ENCODE measurements around the gene DTNBP1.

The DTNBP1 gene

GRCh38 chr6:15515226-15515625 is 147.6 kb downstream of the DTNBP1 start:
- no peak for DNase-seq (ENCODE audit: low spot score)

GRCh38 chr6:15513801-15514711 is 148.8 kb downstream of the DTNBP1 start:
- DNase-seq (ENCODE audit: low spot score), result no peak

GRCh38 chr6:15513131-15513771 is 149.6 kb downstream of the DTNBP1 start:
- DNase-seq (ENCODE audit: low spot score), result no peak

GRCh38 chr6:15512721-15513120 is 150.1 kb downstream of the DTNBP1 start:
- no peak for DNase-seq (ENCODE audit: low spot score)

GRCh38 chr6:15512126-15512525 is 150.7 kb downstream of the DTNBP1 start:
- DNase-seq (ENCODE audit: low spot score), result no peak

- no peak for DNase-seq (ENCODE audit: low spot score)
Measured at GRCh38 chr6:15511248-15512125, 151.3 kb downstream of the DTNBP1 start.

GRCh38 chr6:15510536-15511247 is 152.1 kb downstream of the DTNBP1 start:
- DNase-seq (ENCODE audit: low spot score), result no peak

GRCh38 chr6:15510121-15510520 is 152.7 kb downstream of the DTNBP1 start:
- DNase-seq (ENCODE audit: low spot score), result no peak

GRCh38 chr6:15509335-15509933 is 153.4 kb downstream of the DTNBP1 start:
- no peak for DNase-seq (ENCODE audit: low spot score)

GRCh38 chr6:15508931-15509330 is 153.9 kb downstream of the DTNBP1 start:
- DNase-seq (ENCODE audit: low spot score), result no peak

- no peak for DNase-seq (ENCODE audit: low spot score)
Measured at GRCh38 chr6:15508441-15508871, 154.4 kb downstream of the DTNBP1 start.

GRCh38 chr6:15507746-15508145 is 155.1 kb downstream of the DTNBP1 start:
- no peak for DNase-seq (ENCODE audit: low spot score)

- DNase-seq (ENCODE audit: low spot score), result no peak
Measured at GRCh38 chr6:15507221-15507620, 155.6 kb downstream of the DTNBP1 start.

GRCh38 chr6:15506066-15506465 is 156.8 kb downstream of the DTNBP1 start:
- no peak for DNase-seq (ENCODE audit: low spot score)

- DNase-seq (ENCODE audit: low spot score), result no peak
Measured at GRCh38 chr6:15505463-15505918, 157.3 kb downstream of the DTNBP1 start.

GRCh38 chr6:15504581-15505350 is 158.1 kb downstream of the DTNBP1 start:
- no peak for DNase-seq (ENCODE audit: low spot score)

- DNase-seq (ENCODE audit: low spot score), result no peak
Measured at GRCh38 chr6:15504040-15504495, 158.8 kb downstream of the DTNBP1 start.

GRCh38 chr6:15503346-15503680 is 159.5 kb downstream of the DTNBP1 start:
- DNase-seq (ENCODE audit: low spot score), result no peak

- DNase-seq (ENCODE audit: low spot score), result no peak
Measured at GRCh38 chr6:15502446-15503345, 160.1 kb downstream of the DTNBP1 start.

Data from CD4-positive, alpha-beta T cell treated with Interleukin-6 at 100 ng/mL for 8 hours (primary cell).